ENCODE measurements around the gene PCK1.

The PCK1 gene

DNA sequence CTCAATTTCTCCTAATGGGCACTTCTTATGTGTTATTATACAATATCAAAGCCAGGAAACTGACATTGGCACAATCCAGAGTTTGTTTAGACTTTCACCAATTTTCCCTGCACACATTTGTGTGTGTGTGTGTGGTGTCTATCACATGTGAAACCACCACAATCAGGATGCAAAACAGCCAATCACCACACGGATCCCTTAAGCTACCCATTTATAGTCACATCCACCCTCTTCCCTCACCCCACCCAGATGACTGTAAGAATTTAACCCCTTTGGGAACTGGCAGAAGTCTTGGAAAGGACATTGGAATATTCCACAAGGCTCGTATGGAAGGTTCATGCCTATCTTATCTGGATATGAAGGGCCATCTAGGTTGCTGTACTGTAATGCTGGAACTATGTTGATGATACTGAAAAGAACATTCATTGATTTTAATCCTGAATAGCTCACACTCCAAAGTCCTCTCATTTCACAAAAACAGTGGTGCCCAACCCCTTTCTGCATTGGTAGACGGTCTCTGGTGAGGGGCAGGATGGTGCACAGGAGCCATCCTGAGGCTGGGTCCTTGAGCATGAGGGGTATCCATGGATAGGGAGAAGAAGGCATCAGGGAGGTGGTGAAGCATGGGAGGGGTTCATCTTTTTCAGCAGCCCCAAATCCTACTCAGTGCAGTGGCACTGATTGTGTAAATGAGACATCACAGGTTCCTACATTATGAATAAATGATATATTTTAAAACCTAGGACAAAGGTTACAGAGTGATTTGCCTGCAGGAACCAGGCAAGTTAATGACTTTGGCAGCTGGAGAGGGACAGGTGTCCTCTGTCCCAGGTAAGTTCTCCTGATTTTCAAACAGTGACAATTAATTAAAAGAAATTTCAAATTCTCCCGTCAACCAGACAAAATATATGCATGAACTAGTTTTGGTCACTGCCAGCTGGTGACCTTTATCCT lies 23.9 kb upstream of the PCK1 start:
- no peak for DNase-seq

- no peak for DNase-seq
Measured at GRCh38 chr20:57537822-57538221, 23.1 kb upstream of the PCK1 start.

DNA sequence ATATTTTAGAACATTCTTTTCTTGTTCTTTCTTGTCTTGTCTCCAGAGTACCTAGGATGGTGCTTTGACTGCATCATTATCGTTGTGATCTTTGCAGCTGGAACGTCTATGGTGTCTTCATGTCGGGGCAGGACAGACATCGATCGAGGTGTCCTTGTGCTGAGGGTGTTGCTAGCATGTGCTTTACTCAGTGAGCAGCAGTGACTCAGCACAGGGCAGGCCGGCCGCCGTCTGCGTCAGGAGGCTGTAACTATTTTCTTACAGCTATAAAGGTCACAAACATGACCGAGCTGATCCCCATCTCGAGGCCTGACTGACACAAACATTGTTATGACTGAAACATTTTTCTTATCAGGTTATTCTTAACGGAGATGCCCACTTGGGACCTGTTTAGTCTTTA lies 21.0 kb upstream of the PCK1 start:
- DNase-seq = no peak

DNA sequence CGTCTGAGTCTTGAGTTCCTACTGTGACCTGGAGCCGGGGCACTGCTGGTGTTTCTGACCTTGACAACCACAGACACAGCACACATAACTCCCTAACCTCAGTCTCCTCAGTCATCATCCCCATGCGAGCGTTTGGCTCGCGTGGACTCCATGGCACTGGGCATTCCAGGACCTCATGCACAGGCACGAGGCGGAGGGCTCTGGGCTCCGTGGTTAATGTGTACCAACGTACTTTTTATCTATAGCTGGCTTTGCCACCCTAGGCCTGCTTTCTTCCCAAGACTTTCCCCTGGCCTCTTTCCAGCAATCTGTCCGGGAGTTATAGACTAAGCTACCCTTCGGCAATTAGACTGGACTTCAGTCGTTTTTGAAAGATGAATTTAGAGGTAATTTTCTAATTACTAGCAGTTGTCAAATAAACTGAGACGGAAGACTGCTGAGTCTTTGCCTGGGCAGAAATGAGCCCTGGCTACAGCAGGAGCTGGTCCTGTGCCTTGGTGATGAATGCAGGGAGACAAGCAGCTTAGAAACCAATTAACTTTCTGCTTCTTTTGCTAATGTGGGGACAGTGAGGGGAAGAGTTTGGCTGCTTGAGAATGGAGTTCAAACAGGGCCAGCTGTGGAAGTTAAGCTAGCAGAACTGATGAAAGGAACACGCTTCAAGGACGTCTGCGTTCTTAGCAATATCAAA lies 19.9 kb upstream of the PCK1 start:
- DNase-seq = no peak

- DNase-seq = no peak
Measured at GRCh38 chr20:57543754-57544153, 17.2 kb upstream of the PCK1 start.

GRCh38 chr20:57544838-57545564 lies 15.9 kb upstream of the PCK1 start:
- DNase-seq = no peak

DNA sequence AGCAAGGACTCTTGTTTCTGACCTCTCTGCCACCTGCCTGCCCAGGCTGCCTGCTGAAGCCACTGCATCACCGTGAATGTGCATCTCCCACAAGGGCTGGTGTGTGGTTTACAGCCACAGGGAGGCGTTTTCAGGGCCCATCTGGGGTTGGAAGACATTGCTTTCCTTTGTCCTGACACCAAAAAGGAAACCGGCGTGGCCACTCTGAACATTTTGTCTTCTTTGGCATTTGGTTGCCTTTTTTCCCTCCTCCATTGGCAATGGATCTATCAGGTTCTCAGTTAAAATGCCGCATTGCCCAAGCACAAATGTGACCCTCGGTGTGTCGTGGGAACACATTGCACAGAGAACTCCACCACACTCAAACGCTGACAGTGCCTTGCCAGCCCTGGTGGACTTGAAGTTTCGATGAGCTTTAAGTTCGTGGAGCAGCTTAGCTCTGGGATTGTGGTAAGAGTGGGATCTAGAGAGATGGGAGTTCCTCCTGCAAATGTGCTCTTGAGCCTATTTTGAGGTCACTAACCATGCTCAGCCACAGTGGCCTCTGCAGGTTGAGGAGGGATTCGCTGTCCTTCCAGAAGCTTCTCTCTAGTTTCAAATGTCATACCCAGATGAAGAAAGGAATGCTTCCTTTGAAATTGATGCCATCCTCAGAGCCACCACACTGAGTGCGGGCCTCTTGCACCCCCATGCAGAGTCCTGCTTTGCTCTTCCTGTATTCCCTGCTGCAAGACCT lies 14.8 kb upstream of the PCK1 start:
- no peak for DNase-seq

- DNase-seq = no peak
Measured at GRCh38 chr20:57546956-57547649, 13.8 kb upstream of the PCK1 start.

DNA sequence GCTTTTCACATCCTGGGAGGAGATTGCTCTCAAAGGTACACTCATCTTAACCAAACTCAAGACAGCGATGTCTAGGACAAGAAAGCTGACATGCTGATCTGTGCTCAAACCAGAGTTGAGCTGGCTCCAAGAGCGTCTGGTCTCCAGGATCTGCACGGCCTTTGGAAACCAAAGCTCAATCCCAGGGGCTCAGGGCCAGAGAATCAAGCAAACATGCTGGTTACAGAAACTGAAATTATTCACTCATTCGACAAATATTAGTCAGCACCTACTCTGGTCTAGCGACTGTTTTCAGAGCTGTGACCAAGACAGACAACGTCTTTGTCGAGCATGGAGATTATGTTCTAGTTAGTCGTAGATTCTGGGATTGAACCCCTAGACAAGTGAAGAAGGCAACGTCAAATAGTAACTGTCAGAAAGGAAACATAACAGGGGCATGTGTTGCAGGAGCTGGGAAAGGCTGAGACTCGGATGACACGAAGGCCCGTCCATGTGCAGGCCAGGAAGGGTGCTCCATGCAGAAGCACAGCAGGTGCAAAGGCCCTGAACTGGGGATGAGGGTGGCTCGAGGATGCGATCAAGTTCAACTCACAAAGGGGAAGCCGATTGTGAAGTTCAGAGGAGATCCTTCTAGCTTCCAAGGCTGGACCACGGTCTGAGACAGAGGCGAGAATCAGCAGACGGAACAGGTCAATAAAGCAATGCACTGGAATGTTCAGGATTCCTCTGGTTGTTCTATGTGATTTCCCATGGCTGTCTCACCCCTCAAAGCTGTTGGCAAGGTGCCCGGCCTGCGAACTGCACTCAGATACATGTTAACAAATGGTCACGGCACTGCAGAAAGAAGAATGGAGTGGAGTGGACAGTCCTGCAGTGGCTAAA lies 12.5 kb upstream of the PCK1 start:
- no peak for DNase-seq

DNA sequence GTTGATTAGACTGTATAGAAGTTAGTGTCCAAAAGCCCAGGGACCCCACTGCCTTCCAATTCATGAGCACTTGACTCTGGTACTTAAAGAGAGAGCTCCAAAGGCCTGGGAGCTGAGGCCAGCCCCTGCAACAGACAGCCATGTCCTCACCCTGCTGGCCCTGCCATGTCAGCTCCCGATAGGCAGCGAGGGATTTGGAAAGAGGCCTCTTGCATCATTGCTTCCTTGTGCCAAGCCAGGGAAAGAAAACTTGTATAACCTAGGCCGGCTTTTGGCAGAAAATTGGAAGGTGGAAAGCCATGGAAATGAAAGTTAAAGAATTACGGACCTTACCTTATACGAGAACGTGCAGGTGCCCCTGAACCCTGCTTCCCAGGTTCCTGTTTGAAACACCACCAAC lies 8.4 kb upstream of the PCK1 start:
- no peak for DNase-seq

- DNase-seq = peak in 1 of 2 donors; percentile 2
Measured at GRCh38 chr20:57553376-57554018, 7.4 kb upstream of the PCK1 start.

DNA sequence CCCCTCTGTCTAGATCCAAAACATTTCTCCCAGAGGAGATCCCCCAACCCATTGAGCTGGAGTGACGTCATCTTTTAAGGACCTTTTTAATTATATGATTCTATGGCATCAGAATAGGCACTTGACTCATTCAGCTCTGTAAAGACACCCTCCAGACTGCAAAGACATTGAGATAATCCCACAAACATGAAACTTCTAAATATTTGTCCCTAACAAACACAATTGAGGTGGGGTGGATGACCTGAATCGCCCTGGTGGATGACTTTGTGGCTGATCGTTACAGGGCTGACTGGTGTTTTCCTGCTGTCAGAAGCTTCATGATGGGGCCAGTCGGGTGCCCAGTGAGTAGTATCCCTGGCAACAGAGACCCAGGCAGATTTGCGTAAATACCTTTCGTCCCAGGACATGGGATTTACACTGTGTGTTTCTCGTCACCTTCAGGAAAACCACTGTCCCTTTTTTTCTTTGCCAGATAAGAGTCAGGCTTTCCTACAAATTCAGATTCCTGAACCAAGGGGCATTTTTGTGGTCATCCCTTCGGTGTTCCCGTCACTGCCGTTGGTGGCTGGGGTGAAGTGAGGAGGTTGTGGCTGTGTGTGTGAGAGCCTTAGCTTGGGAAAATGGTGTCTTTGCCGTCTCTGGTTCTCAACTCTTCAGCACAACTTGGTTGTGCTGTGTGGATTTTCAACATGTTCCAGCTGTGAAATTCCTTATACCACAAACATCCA lies 5.3 kb upstream of the PCK1 start:
- no peak for DNase-seq

- no peak for DNase-seq
Measured at GRCh38 chr20:57556980-57557274, 4.0 kb upstream of the PCK1 start.

DNA sequence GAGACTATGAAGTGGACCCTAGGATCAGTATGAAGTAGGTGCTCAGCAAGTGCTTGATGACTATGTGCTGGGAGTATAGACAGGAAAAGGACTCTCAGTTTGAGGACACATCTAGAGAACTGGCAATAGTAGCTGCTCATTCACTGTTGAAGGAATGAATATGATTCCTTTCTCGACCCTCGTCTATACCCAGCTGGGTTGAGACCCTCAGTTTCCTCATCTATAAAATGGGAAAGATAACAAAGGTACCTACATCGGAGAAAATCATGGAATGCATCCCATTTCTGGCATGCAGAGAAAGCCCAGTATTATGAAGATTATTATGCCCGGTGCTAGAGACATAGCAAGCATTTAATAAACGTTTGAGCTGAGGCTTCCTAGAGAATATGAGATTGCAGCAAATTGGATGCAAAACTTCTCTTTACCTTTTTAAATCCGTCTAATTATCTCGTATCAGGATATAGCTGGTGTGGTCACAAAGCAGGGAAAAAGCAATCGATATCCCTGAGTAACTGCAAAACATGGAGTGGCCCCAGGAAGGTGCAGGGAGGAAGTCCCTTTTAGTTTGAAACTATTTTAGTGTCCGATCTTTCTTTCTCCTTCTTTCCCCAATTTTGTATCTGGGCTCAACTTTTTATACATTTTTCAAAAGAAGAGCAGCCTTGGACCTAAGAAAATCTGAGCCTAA lies 2.8 kb upstream of the PCK1 start:
- DNase-seq = no peak

GRCh38 chr20:57558614-57559288 lies 2.2 kb upstream of the PCK1 start:
- no peak for DNase-seq

- no peak for DNase-seq
Measured at GRCh38 chr20:57559289-57559634, 1.6 kb upstream of the PCK1 start.

DNA sequence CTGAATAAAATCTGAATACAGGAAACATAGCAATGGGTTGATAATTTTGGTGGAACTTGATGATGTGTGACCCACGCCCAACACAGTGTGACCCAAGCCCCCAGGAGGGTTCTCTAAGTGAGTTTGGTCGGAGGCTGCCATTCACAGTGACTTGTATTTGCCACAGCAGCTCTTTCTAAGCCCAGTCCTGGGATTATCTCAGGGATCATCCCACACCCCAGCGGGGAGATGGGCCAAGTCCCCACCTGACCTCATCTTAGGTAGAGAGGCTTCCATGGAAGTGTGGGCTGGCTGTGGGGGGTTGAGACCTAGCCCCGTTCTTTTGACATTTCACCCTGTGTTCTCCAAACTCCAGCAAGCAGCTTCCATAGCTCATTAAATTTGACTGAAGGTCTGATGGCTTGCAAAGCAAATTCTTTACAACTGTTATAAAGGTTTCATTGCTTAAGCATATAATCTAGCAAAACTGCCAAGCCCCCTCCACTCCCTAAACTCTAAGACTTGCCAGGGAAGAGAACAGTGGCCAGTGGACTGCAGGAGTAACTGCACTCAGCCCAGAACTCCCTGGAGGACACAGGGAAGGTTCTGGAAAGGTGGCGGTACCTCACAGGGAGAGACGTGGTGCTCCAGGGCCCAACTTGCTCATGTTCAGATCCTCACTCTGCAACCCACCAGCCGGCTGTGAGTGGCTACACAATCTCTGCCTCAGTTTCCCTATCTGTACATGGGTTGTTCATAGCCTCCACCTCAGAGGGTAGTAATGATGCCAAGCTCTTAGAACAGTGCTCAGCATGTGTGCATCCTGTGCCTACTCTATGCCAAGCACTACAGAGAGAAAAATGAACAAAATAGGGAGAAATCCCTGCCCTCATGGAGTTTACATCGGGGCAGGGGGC lies 1.0 kb upstream of the PCK1 start:
- DNase-seq = no peak

Data from hippocampal formation (tissue), 2 donors.